HepG2 (cell line): ENCODE results near the gene SCP2. TPM values are rescaled to one million over a fixed set of nuclear protein-coding genes. Genes with fewer than 3 reads are reported as not detected.

Source experiments
- ATAC-seq: fragments of 200-7000 bp; cut with Tn5 transposase; 3 replicates; pipeline ENCODE4 v1.9.1; 2020; ENCODE audit warnings: mild to moderate bottlenecking, moderate library complexity
- BruUV-seq: library from RNA; stranded (reverse); fragments of 400-500 nt; replicated peaks from 2 replicates; lab custom pipeline; 2021; lab: Mats Ljungman, UMichigan
- CTCF ChIA-PET: fragments of 300-600 bp; formaldehyde crosslinking; extraction: SDS; loops from one replicate; lab custom pipeline; 2021; ENCODE audit warnings: low total read pairs, inconsistent platforms, low intra/inter-chr PET ratio; lab: Yijun Ruan, JAX
- POLR2A ChIA-PET: fragments of 350-600 bp; sonication (Branson Sonifier 250); formaldehyde crosslinking; loops from one replicate; lab custom pipeline; 2020; ENCODE audit warnings: antibody characterized with exemption, inconsistent platforms; lab: Yijun Ruan, JAX
- DNase-seq: peaks from one replicate; pipeline ENCODE4 v3.0.0-alpha.2; 2015; ENCODE audit warnings: low spot score
- FAIRE-seq: peaks from 3 replicates; lab custom pipeline; 2011; peaks lifted over from hg19 to GRCh38; lab: Jason Lieb, UNC
- H2AFZ ChIP-seq: one replicate; pipeline ENCODE4 v1.6.1; 2011; ENCODE audit warnings: low read length, inconsistent platforms
- H3K27ac ChIP-seq: fragments of 300-600 bp; 3 replicates; pipeline ENCODE4 v1.8.0; 2011; ENCODE audit warnings: mixed run types, mild to moderate bottlenecking, mixed read lengths, low read length, inconsistent platforms; ENCODE audit not compliant: insufficient read depth; ENCODE audit errors: extremely low read length
- H3K27me3 ChIP-seq, 2 experiments: fragments of 200-600 bp in 1 of 2; 2 replicates in 1 of 2; 3 replicates in 1 of 2; pipeline versions ENCODE4 v1.6.0 to v1.8.0; 2011; ENCODE audit warnings: low read length in 2 of 2, mild to moderate bottlenecking in 2 of 2, moderate library complexity in 2 of 2, inconsistent platforms in 1 of 2; ENCODE audit not compliant: insufficient read depth in 2 of 2, control insufficient read depth in 1 of 2
- H3K36me3 ChIP-seq, 2 experiments: fragments of 200-600 bp in 1 of 2; replicated peaks in 1 of 2; 2 replicates in 1 of 2; 3 replicates in 1 of 2; pipeline versions ENCODE4 v1.5.1 to v1.8.0; 2011; ENCODE audit warnings: low read length in 2 of 2, inconsistent platforms in 1 of 2; ENCODE audit not compliant: insufficient read depth in 2 of 2, control insufficient read depth in 1 of 2
- H3K4me1 ChIP-seq: 2 replicates; pipeline ENCODE4 v1.5.1; 2012; ENCODE audit warnings: low read length, inconsistent platforms; ENCODE audit not compliant: insufficient read depth
- H3K4me2 ChIP-seq: 2 replicates; pipeline ENCODE4 v1.6.0; 2011; ENCODE audit warnings: low read depth, low read length, inconsistent platforms
- H3K4me3 ChIP-seq, 3 experiments: fragments of 200-600 bp in 1 of 3; sonication (generic), shearing (Covaris generic) in 1 of 3; replicated peaks in 1 of 3; 2 replicates each; pipeline ENCODE4 v1.5.1; 2011 to 2016; ENCODE audit warnings: low read length in 3 of 3, inconsistent platforms in 2 of 3, low read depth in 2 of 3, mild to moderate bottlenecking in 2 of 3, control low read depth in 1 of 3, mixed read lengths in 1 of 3; ENCODE audit not compliant: insufficient read depth in 1 of 3
- H3K79me2 ChIP-seq: one replicate; pipeline ENCODE4 v1.6.1; 2011; ENCODE audit warnings: low read length, inconsistent platforms; ENCODE audit not compliant: insufficient read depth
- H3K9ac ChIP-seq: 2 replicates; pipeline ENCODE4 v1.6.0; 2011; ENCODE audit warnings: mild to moderate bottlenecking, low read depth, low read length, inconsistent platforms; ENCODE audit not compliant: insufficient read depth
- H3K9me3 ChIP-seq: 2 replicates; pipeline ENCODE4 v1.5.1; 2012; ENCODE audit warnings: mild to moderate bottlenecking, low read length
- H4K20me1 ChIP-seq: 2 replicates; pipeline ENCODE4 v1.6.0; 2011; ENCODE audit warnings: inconsistent platforms, mild to moderate bottlenecking, low read length, moderate library complexity; ENCODE audit not compliant: insufficient read depth
- AKAP8 ChIP-seq: sonication (generic); formaldehyde crosslinking; IDR thresholded peaks from 2 replicates; pipeline ENCODE4 v1.5.1; 2020; ENCODE audit warnings: mild to moderate bottlenecking, missing genetic modification reagents
- ARID3A ChIP-seq: IDR thresholded peaks from 2 replicates; pipeline ENCODE4 v1.6.1; 2012; ENCODE audit warnings: low read depth, low read length, improper control_type of control experiment
- CEBPB ChIP-seq: IDR thresholded peaks from 2 replicates; pipeline ENCODE4 v1.6.1; 2011; ENCODE audit warnings: low read depth, low read length, improper control_type of control experiment, borderline replicate concordance
- CEBPG ChIP-seq: IDR thresholded peaks from 2 replicates; pipeline ENCODE4 v1.6.1; 2016
- FOSL1 ChIP-seq: sonication (generic); formaldehyde crosslinking; IDR thresholded peaks from 2 replicates; pipeline ENCODE4 v1.9.0; 2021; ENCODE audit warnings: missing genetic modification reagents, borderline replicate concordance
- FOSL2 ChIP-seq: sonication (generic); formaldehyde crosslinking; IDR thresholded peaks from 2 replicates; pipeline ENCODE4 v1.4.0; 2020; ENCODE audit warnings: missing genetic modification reagents
- FOXA3 ChIP-seq: IDR thresholded peaks from 2 replicates; pipeline ENCODE4 v1.6.1; 2016; ENCODE audit warnings: missing genetic modification reagents, missing compliant biosample characterization
- FOXK1 ChIP-seq: sonication (generic); formaldehyde crosslinking; IDR thresholded peaks from 2 replicates; pipeline ENCODE4 v1.4.0; 2020; ENCODE audit warnings: low read depth, missing genetic modification reagents, borderline replicate concordance
- KLF13 ChIP-seq: sonication (generic); formaldehyde crosslinking; IDR thresholded peaks from 2 replicates; pipeline ENCODE4 v1.4.0; 2020; ENCODE audit warnings: mild to moderate bottlenecking, missing genetic modification reagents
- POLR2A ChIP-seq, 2 experiments: IDR thresholded peaks; 2 replicates each; pipeline ENCODE4 v1.6.1; 2011; ENCODE audit warnings: low read depth in 2 of 2, low read length in 2 of 2, mild to moderate bottlenecking in 1 of 2, moderate library complexity in 1 of 2; ENCODE audit not compliant: insufficient read depth in 1 of 2
- SNAI1 ChIP-seq: sonication (generic); formaldehyde crosslinking; IDR thresholded peaks from 2 replicates; pipeline ENCODE4 v1.5.0; 2020; ENCODE audit warnings: mild to moderate bottlenecking, missing genetic modification reagents, borderline replicate concordance
- STAG1 ChIP-seq: sonication (generic); formaldehyde crosslinking; IDR thresholded peaks from 2 replicates; pipeline ENCODE4 v1.4.0; 2020; ENCODE audit warnings: missing genetic modification reagents
- TBL1XR1 ChIP-seq: fragments of 150-350 bp; IDR thresholded peaks from 2 replicates; pipeline ENCODE4 v1.6.1; 2014; ENCODE audit warnings: borderline replicate concordance, low read length; ENCODE audit not compliant: partially characterized antibody
- ZBTB25 ChIP-seq: IDR thresholded peaks from 2 replicates; pipeline ENCODE4 v1.6.1; 2018; ENCODE audit warnings: missing genetic modification reagents
- ZBTB49 ChIP-seq: sonication (generic); formaldehyde crosslinking; IDR thresholded peaks from 2 replicates; pipeline ENCODE4 v1.4.0; 2020; ENCODE audit warnings: missing genetic modification reagents, borderline replicate concordance
- ZNF24 ChIP-seq: fragments of 450-650 bp; IDR thresholded peaks from 2 replicates; pipeline ENCODE4 v1.6.1; 2017; ENCODE audit warnings: antibody characterized with exemption, mild to moderate bottlenecking
- ZNF382 ChIP-seq: sonication (generic); formaldehyde crosslinking; IDR thresholded peaks from 2 replicates; pipeline ENCODE4 v1.5.0; 2020; ENCODE audit warnings: missing genetic modification reagents, mild to moderate bottlenecking, borderline replicate concordance
- ZNF441 ChIP-seq: sonication (generic); formaldehyde crosslinking; IDR thresholded peaks from 2 replicates; pipeline ENCODE4 v1.7.0; 2021; ENCODE audit warnings: missing genetic modification reagents, borderline replicate concordance
- ZNF678 ChIP-seq: sonication (generic); formaldehyde crosslinking; IDR thresholded peaks from 2 replicates; pipeline ENCODE4 v1.4.0; 2020; ENCODE audit warnings: mild to moderate bottlenecking, missing genetic modification reagents
- ZNF792 ChIP-seq: IDR thresholded peaks from 2 replicates; pipeline ENCODE4 v1.6.1; 2016
- ZNF816 ChIP-seq: sonication (generic); formaldehyde crosslinking; IDR thresholded peaks from 2 replicates; pipeline ENCODE4 v1.8.0; 2022; ENCODE audit warnings: missing genetic modification reagents, mild to moderate bottlenecking, borderline replicate concordance
- ZSCAN21 ChIP-seq: sonication (generic); formaldehyde crosslinking; IDR thresholded peaks from 2 replicates; pipeline ENCODE4 v1.8.0; 2022; ENCODE audit warnings: mild to moderate bottlenecking, missing genetic modification reagents, moderate library complexity, borderline replicate concordance
- WGBS: methylation state at CpG from one replicate; pipeline ENCODE4 v1.1.6; 2017; ENCODE audit warnings: low lambda C conversion rate; 5-methylcytosine and 5-hydroxymethylcytosine counted together
- in situ Hi-C: cut with HindIII; loops from 2 replicates; pipeline ENCODE4 v1.10.0; 2017; ENCODE audit warnings: low pct_unique_long_range_greater_than_20kb; ENCODE audit not compliant: extremely low pct_ligation_motif_present
- intact Hi-C: fragments of 100-400 bp; cut with micrococcal nuclease; formaldehyde crosslinking; loops from one replicate; pipeline ENCODE4 v1.10.0; 2022; ENCODE audit not compliant: unreplicated experiment
- polyA plus RNA-seq, 8 experiments: library from polyadenylated mRNA; depleted of rRNA in 3 of 8; stranded (reverse) in 7 of 8; unstranded in 1 of 8; fragments of >200 nt; fragmentation: Illumina TruSeq in 4 of 8; extraction: Trizol in 4 of 8; gene quantifications; 2 replicates each; pipeline versions ENCODE4 v1.2.1 to v1.2.3, GENCODE V29; 2011 to 2016; ENCODE audit warnings: low read depth in 4 of 8, missing spikeins in 1 of 8, mixed read lengths in 1 of 8; ENCODE audit not compliant: insufficient read depth in 1 of 8
- total RNA-seq, 5 experiments: library from RNA; depleted of rRNA; stranded (reverse); fragments of >200 nt; fragmentation: Illumina TruSeq; extraction: Trizol; gene quantifications; 2 replicates each; pipeline ENCODE4 v1.2.3, GENCODE V29; 2016; ENCODE audit warnings: low read depth in 1 of 5

SCP2 gene
- total and polyA plus RNA-seq, 2 of the 13 experiments (the other 11 are each of a cell fraction or from before 2014, with no cell fraction given) = 59.0 to 133 TPM

GRCh38 chr1:52915211-52915854 is 11.7 kb upstream of the SCP2 start:
- no TSS peak for BruUV-seq
- no peak for DNase-seq
- Histone ChIP-seq H3K4me3 (no peak overlapping the region), H3K27ac (peak overlapping the region; percentile 35), H2AFZ (no peak overlapping the region), H3K27me3 (no peaks in the 10 kb centered on the region), H3K4me2 (no peak overlapping the region), H4K20me1 (no peaks in the 10 kb centered on the region), H3K9me3 (no peaks in the 10 kb centered on the region), H3K36me3 (0 out of 5 replicates have a peak, but pooled peaks cover 0 to 7% of the 10 kb centered on the region in 2 experiments), H3K4me1 (peaks cover 63% of the 10 kb centered on the region), H3K9ac (no peak overlapping the region), H3K79me2 (peaks cover 4% of the 10 kb centered on the region)
- no peak for FAIRE-seq
- ChIA-PET POLR2A (interaction anchor here (0.5 kb wide), 1 partner anchor 112 kb away, joined by 3 read pairs; no protein-coding TSS in a partner anchor), CTCF (no interaction called here)
- ATAC-seq = no peak; the same call in 2 of the 3 replicates
- WGBS = 77% methylated on average over 2 of the region's 2 CpGs
- intact Hi-C loops (no loop called here), in situ Hi-C loops (no loop called here)
- TF ChIP-seq ZSCAN21 = no peak
- TF ChIP-seq ZNF24 = no peak
- TF ChIP-seq KLF13 (CRISPR knock-in tag) = no peak
- TF ChIP-seq SNAI1 (CRISPR knock-in tag) = no peak
- TF ChIP-seq TBL1XR1 = no peak
- TF ChIP-seq ZNF441 = no peak
- TF ChIP-seq POLR2A (IDR thresholded peaks at IDR 0.05; ENCODE audit: insufficient read depth in 1 of 2, low read depth in 2 of 2, low read length in 2 of 2) = no peak
- TF ChIP-seq ZBTB49 (CRISPR knock-in tag) = no peak
- no peak for TF ChIP-seq AKAP8 (CRISPR knock-in tag)
- no peak for TF ChIP-seq ARID3A
- TF ChIP-seq ZNF382 = no peak
- no peak for TF ChIP-seq CEBPB
- no peak for TF ChIP-seq FOSL1 (CRISPR knock-in tag)
- no peak for TF ChIP-seq STAG1
- no peak for TF ChIP-seq ZNF816 (CRISPR knock-in tag)
- peak; percentile 45; the same call in 1 of the 2 replicates for TF ChIP-seq FOXA3
- TF ChIP-seq ZNF792 (CRISPR knock-in tag) = no peak
- no peak for TF ChIP-seq ZNF678 (CRISPR knock-in tag)
- no peak for TF ChIP-seq FOSL2
- no peak for TF ChIP-seq CEBPG
- peak; percentile 50; the same call in 1 of the 2 replicates for TF ChIP-seq FOXK1 (CRISPR knock-in tag)
- TF ChIP-seq ZBTB25 (CRISPR knock-in tag) = no peak
